GM12872 (cell line): Measurements from ENCODE around the gene NTF3.

Experiments used
- TF ChIP-seq, protein P1 (sequence below): IDR thresholded peaks from 3 replicates; pipeline ENCODE4 v1.5.1; 2011; ENCODE audit warnings: low read depth, mild to moderate bottlenecking, low read length, moderate library complexity; ENCODE audit not compliant: insufficient read depth

Gene NTF3

DNA sequence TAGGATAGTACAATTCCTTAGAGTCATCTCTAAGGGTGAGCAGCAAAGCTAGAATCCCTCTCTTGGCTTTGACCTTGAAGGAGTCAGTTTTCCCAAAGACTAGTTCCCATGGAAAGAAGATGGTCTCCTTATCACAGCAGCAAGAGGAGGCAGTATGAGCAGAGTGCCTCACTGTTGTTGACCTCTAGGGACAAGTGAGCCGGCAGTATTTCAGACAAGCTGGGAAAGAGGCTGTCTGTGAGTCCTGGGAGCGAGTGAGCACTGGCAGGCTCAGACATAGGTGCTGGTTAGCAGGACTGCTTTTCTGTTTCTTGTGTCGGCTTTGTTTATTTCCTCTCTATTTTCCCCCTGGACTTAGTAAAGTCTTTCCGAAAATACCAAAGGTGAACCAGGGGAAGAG, 60.7 kb downstream of the NTF3 start:
- TF ChIP-seq, protein P1, sequence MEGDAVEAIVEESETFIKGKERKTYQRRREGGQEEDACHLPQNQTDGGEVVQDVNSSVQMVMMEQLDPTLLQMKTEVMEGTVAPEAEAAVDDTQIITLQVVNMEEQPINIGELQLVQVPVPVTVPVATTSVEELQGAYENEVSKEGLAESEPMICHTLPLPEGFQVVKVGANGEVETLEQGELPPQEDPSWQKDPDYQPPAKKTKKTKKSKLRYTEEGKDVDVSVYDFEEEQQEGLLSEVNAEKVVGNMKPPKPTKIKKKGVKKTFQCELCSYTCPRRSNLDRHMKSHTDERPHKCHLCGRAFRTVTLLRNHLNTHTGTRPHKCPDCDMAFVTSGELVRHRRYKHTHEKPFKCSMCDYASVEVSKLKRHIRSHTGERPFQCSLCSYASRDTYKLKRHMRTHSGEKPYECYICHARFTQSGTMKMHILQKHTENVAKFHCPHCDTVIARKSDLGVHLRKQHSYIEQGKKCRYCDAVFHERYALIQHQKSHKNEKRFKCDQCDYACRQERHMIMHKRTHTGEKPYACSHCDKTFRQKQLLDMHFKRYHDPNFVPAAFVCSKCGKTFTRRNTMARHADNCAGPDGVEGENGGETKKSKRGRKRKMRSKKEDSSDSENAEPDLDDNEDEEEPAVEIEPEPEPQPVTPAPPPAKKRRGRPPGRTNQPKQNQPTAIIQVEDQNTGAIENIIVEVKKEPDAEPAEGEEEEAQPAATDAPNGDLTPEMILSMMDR: no peak

GRCh38 chr12:5493018-5493417, 61.1 kb downstream of the NTF3 start:
- TF ChIP-seq, protein P1: no peak

DNA sequence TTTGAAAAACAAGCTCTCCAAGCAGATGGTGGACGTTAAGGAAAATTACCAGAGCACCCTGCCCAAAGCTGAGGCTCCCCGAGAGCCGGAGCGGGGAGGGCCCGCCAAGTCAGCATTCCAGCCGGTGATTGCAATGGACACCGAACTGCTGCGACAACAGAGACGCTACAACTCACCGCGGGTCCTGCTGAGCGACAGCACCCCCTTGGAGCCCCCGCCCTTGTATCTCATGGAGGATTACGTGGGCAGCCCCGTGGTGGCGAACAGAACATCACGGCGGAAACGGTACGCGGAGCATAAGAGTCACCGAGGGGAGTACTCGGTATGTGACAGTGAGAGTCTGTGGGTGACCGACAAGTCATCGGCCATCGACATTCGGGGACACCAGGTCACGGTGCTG, 62.4 kb downstream of the NTF3 start:
- TF ChIP-seq, protein P1: no peak

DNA sequence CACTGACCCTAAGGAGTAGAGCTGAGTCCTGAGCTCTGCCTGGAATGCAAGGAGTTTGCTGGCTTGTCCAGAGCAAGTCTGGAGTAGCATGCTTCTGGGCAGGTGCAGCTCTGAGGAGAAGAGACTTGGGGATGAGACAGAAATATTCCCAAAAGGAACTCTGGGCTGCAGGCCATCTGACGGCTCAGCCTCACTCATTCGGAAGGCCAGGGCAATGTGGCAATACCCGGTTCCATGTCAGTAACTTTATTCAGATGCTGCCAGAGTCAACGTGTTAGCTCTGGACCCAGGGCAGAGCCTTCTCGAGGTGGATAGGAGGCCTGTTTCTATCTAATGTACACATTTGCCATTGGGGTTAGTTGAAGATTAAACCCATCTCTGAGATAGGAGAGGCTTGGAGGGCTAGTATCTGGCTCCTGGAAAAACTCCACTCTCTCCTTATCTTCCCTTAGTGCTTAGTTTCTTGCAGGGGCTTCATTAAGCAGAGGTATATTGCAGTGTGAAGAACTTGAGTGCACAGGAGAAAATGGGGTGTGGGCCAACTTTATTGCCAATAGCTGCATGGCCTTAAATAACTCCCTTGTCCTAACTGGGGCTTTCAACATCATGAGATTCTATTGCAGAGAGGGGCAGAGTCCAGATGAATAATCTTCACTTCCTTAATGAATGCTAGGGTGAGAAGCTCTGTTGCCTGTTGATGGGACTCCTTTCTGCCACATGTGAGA, 65.6 kb downstream of the NTF3 start:
- TF ChIP-seq, protein P1: no peak

- TF ChIP-seq, protein P1: no peak
These were observed 66.2 kb downstream of the NTF3 start for GRCh38 chr12:5498076-5498475.

DNA sequence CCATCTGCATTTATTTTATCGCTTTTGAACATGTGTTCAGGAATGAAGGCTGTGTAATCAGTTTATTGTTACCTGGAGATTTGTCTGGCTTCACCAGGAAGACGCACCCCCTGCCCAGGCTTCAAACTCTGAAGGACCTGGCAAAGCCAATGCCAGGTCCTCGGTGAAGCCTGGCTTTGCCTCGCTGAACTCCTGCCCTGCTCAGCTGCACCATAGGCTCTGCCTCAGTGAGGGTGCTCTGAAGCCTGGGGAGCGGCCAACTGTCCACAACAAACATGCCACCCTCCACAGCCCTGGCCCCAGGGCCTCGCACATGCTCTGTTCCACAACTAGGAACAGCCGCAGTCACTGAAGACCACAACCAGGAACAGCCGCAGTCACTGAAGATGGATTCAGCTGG, 66.9 kb downstream of the NTF3 start:
- TF ChIP-seq, protein P1: no peak

DNA sequence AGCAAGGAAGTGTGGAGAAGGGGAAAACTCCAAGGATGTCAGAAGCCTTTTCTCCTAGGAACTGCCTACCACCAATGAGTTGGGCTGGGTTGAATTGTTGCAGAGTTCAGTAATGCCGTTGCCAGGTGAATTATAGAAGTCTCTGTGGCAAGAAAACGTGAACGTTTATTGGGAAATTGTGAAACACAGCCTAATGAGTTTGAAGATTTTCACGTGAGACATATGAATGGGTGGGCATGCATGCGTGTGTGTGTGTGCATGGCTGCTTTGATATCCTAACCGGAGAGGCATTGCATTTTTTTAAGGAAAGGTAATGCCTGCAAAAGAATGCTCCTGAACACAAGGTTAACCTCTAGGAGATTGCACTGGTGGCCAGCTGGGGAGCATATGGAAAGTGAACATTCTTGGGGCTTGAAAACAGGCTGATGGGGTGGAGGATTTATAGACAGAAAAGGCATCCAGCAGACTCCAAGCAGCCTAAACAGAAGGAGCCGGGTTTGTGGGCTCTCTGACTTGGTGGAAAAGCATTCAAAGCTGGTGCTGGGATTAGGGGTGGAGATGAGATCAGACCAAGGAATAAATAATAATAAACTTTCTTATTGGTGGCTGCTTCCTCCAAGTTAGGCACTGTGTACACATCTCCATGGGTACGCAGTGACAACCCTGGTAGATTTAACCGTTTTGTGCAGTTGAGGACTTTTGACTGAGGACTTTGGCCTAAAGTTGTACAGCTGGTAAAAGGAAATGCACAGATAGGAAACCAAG, 67.8 kb downstream of the NTF3 start:
- TF ChIP-seq, protein P1: no peak
